Gastroesophageal sphincter (tissue), 3 donors: ENCODE data around the gene SLC30A3.

ENCODE experiments used
- EP300 ChIP-seq: sonication (generic); formaldehyde crosslinking; IDR thresholded peaks from one replicate; pipeline ENCODE4 v1.6.1; 2017; ENCODE audit warnings: antibody characterized with exemption, mild to moderate bottlenecking
- POLR2A ChIP-seq, 2 donors: fragments of 450-650 bp; IDR thresholded peaks; one replicate each; pipeline ENCODE4 v1.6.1; 2017; ENCODE audit warnings: antibody characterized with exemption in 2 of 2, mild to moderate bottlenecking in 2 of 2, moderate library complexity in 1 of 2
- TF ChIP-seq, protein P1 (sequence below), 4 experiments: fragments of 200-600 bp in 2 of 4; fragments of 450-650 bp in 2 of 4; sonication (generic) in 1 of 4; IDR thresholded peaks; one replicate each; pipeline ENCODE4 v1.5.1; 2017 to 2019; ENCODE audit warnings: antibody characterized with exemption in 4 of 4, mild to moderate bottlenecking in 2 of 4, moderate library complexity in 2 of 4

DNA sequence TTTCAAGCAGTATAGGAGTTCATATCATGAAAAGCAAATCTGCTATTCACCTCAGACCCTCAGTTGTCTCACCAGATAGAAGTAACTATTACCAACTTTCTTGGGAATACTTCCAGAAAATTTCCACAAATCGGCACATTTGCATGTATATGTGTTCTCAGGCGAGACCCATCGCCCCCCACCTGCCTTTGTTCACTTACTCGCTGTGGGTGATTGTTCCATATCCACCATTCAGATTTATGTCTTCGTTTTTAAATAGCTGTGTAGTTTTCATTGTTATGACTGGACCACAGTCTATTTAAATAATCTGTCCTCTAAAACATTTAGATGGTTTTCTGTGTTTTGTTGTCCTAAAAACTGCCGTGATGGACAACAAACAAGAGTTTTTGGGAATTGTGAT lies 22.6 kb upstream of the SLC30A3 start:
- TF ChIP-seq, protein P1, sequence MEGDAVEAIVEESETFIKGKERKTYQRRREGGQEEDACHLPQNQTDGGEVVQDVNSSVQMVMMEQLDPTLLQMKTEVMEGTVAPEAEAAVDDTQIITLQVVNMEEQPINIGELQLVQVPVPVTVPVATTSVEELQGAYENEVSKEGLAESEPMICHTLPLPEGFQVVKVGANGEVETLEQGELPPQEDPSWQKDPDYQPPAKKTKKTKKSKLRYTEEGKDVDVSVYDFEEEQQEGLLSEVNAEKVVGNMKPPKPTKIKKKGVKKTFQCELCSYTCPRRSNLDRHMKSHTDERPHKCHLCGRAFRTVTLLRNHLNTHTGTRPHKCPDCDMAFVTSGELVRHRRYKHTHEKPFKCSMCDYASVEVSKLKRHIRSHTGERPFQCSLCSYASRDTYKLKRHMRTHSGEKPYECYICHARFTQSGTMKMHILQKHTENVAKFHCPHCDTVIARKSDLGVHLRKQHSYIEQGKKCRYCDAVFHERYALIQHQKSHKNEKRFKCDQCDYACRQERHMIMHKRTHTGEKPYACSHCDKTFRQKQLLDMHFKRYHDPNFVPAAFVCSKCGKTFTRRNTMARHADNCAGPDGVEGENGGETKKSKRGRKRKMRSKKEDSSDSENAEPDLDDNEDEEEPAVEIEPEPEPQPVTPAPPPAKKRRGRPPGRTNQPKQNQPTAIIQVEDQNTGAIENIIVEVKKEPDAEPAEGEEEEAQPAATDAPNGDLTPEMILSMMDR (IDR thresholded peaks at IDR 0.05) = no peak
- TF ChIP-seq EP300 (no peak), POLR2A (IDR thresholded peaks at IDR 0.05) (no peak)
